GM20431 (cell line): ENCODE data around the gene PARP3.
"Not testable (repeated sequence)": the region's sequence is repeated elsewhere in the genome, so short reads cannot be mapped to it uniquely, and the experiment has no call there.

ENCODE experiments used
- in situ Hi-C: fragments of 300-500 bp; cut with MseI, MboI; formaldehyde crosslinking; loops from one replicate; pipeline ENCODE4 v1.15.0; 2020; ENCODE audit warnings: low sequenced_read_pairs; ENCODE audit not compliant: unreplicated experiment

Gene PARP3

GRCh38 chr3:51941798-51942602, at the start of gene PARP3, which contains the start of gene RRP9:
Gene PARP3 (plus strand): TSS chr3:51942363. CDS start chr3:51943356, 993 bp downstream.
Gene RRP9 (minus strand): TSS chr3:51941904. CDS start chr3:51941867, 37 bp downstream.
- in situ Hi-C loops = no loop called here

- in situ Hi-C loops = no loop called here
Observed at GRCh38 chr3:51894391-51894790, 47.8 kb upstream of the PARP3 start.

- in situ Hi-C loops = no loop called here
Observed at GRCh38 chr3:51894939-51895338, 47.2 kb upstream of the PARP3 start.

- in situ Hi-C loops = no loop called here
Observed at GRCh38 chr3:51896607-51897305, 45.4 kb upstream of the PARP3 start.

- in situ Hi-C loops = no loop called here
Observed at GRCh38 chr3:51897391-51897790, 44.8 kb upstream of the PARP3 start.

- in situ Hi-C loops = not testable (repeated sequence)
Observed at GRCh38 chr3:51900043-51900442, 42.1 kb upstream of the PARP3 start.

- in situ Hi-C loops = not testable (repeated sequence)
Observed at GRCh38 chr3:51902361-51902760, 39.8 kb upstream of the PARP3 start.

- in situ Hi-C loops = no loop called here
Observed at GRCh38 chr3:51904034-51904823, 37.9 kb upstream of the PARP3 start.

- in situ Hi-C loops = no loop called here
Observed at GRCh38 chr3:51908026-51908425, 34.1 kb upstream of the PARP3 start.

- in situ Hi-C loops = no loop called here
Observed at GRCh38 chr3:51916418-51916817, 25.7 kb upstream of the PARP3 start.

GRCh38 chr3:51921081-51921578, 21.0 kb upstream of the PARP3 start:
- in situ Hi-C loops = no loop called here

GRCh38 chr3:51927061-51927977, 14.8 kb upstream of the PARP3 start:
- in situ Hi-C loops = no loop called here

- in situ Hi-C loops = no loop called here
Observed at GRCh38 chr3:51928438-51928837, 13.7 kb upstream of the PARP3 start.

GRCh38 chr3:51928981-51929380, 13.2 kb upstream of the PARP3 start:
- in situ Hi-C loops = not testable (repeated sequence)

GRCh38 chr3:51929420-51930003, 12.7 kb upstream of the PARP3 start:
- in situ Hi-C loops = no loop called here

- in situ Hi-C loops = no loop called here
Observed at GRCh38 chr3:51930439-51930838, 11.7 kb upstream of the PARP3 start.

- in situ Hi-C loops = no loop called here
Observed at GRCh38 chr3:51931756-51932155, 10.4 kb upstream of the PARP3 start.

GRCh38 chr3:51932471-51933370, 9.4 kb upstream of the PARP3 start:
- in situ Hi-C loops = no loop called here
